DOHH2 (cell line): ENCODE results near the gene RPP25.
A peak's percentile ranks its signal among the peaks of the same experiment; 100 is the strongest.
"Not testable (repeated sequence)": the region's sequence is repeated elsewhere in the genome, so short reads cannot be mapped to it uniquely, and the experiment has no call there.

Source experiments
- H3F3A ChIP-seq: fragments of 200-600 bp; sonication (generic), shearing (Covaris generic); 2 replicates; pipeline ENCODE4 v1.6.0; 2016; ENCODE audit warnings: antibody characterized with exemption, mild to moderate bottlenecking; ENCODE audit not compliant: control insufficient read depth, insufficient read depth
- H3K27ac ChIP-seq: fragments of 200-600 bp; sonication (generic); 2 replicates; pipeline ENCODE4 v1.5.1; 2014; ENCODE audit warnings: low read depth, mild to moderate bottlenecking, low read length, moderate library complexity
- H3K27me3 ChIP-seq: fragments of 200-600 bp; sonication (generic); 2 replicates; pipeline ENCODE4 v1.6.1; 2014; ENCODE audit warnings: mild to moderate bottlenecking, low read length, mixed read lengths; ENCODE audit not compliant: control insufficient read depth
- H3K36me3 ChIP-seq: fragments of 200-600 bp; sonication (generic); 2 replicates; pipeline ENCODE4 v1.6.1; 2014; ENCODE audit warnings: mild to moderate bottlenecking, low read length, moderate library complexity, mixed read lengths; ENCODE audit not compliant: control insufficient read depth
- H3K4me1 ChIP-seq: fragments of 200-600 bp; sonication (generic); 2 replicates; pipeline ENCODE4 v1.6.1; 2014; ENCODE audit warnings: mild to moderate bottlenecking, low read length, mixed read lengths; ENCODE audit not compliant: control insufficient read depth
- H3K4me2 ChIP-seq: fragments of 200-600 bp; sonication (generic); 2 replicates; pipeline ENCODE4 v1.6.0; 2014; ENCODE audit warnings: mild to moderate bottlenecking, low read length, moderate library complexity
- H3K4me3 ChIP-seq: fragments of 200-600 bp; sonication (generic); 2 replicates; pipeline ENCODE4 v1.5.1; 2014; ENCODE audit warnings: mild to moderate bottlenecking, low read length, mixed read lengths
- H3K79me2 ChIP-seq: fragments of 200-600 bp; sonication (generic); 2 replicates; pipeline ENCODE4 v1.6.1; 2014; ENCODE audit warnings: mild to moderate bottlenecking, low read length, mixed read lengths; ENCODE audit not compliant: control insufficient read depth
- H3K9me2 ChIP-seq: fragments of 200-600 bp; sonication (generic); replicated peaks from 2 replicates; pipeline ENCODE4 v1.6.1; 2014; ENCODE audit warnings: mild to moderate bottlenecking, low read length, mixed read lengths; ENCODE audit not compliant: control insufficient read depth
- H3K9me3 ChIP-seq: fragments of 200-600 bp; sonication (generic); 2 replicates; pipeline ENCODE4 v1.6.1; 2014; ENCODE audit warnings: antibody characterized with exemption, low read length, mixed read lengths; ENCODE audit not compliant: control insufficient read depth, insufficient read depth
- H4K20me1 ChIP-seq: fragments of 200-600 bp; sonication (generic); 2 replicates; pipeline ENCODE4 v1.6.0; 2014; ENCODE audit warnings: low read depth, mild to moderate bottlenecking, antibody characterized with exemption, low read length, moderate library complexity; ENCODE audit not compliant: control insufficient read depth, insufficient read depth
- EZH2phosphoT487 ChIP-seq: fragments of 200-600 bp; sonication (generic); IDR thresholded peaks from 2 replicates; pipeline ENCODE4 v1.6.1; 2017; ENCODE audit warnings: borderline replicate concordance, mild to moderate bottlenecking, antibody characterized with exemption, low read length, moderate library complexity, mixed read lengths
- TF ChIP-seq, protein P1 (sequence below): fragments of 200-600 bp; sonication (generic); IDR thresholded peaks from one replicate; pipeline ENCODE4 v1.5.1; 2014; ENCODE audit warnings: antibody characterized with exemption, mild to moderate bottlenecking, low read depth, low read length; ENCODE audit not compliant: poor library complexity, severe bottlenecking

Gene RPP25

DNA sequence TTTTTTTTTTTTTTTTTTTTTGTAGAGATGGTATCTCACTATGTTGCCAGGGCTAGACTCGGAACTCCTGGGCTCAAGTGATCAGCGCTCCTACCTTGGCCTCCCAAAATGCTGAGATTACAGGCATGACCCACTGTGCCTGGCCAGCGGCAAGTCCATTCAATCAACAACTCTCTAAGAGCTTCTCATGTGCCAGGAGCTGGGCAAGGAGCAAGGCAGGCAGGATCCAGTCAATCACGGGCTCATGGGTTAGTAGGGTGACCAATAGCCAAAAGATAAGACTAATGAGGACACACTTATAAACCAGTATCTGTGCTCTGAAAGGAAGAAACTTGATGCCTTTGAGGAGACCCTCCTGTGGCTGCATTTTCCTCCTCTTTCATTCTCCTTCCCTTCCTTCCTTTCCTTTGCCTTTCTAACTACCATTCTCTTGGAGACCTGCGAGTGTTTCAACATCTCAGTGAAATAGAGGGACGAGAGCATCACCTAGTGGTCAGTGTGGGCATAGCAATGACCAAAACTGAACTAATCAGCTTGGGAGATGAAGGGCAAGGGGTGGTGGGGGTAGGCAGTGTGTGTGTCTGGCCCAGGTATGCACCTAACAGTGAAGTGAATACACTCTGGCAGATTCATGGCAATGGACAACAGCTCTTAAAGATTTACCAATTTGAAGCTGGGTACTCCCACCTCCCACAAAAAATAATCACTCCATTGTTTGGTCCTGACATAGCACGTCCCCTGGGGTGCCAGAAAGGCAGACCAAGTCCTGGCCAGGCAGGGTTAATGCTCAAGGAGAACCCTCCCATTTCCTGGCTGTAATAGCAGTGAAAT, 6.3 kb downstream of the RPP25 start:
- H3K4me2 ChIP-seq = no peak overlapping the region
- no peaks in the 10 kb centered on the region for H3F3A ChIP-seq
- H3K27ac ChIP-seq = no peak overlapping the region
- no peaks in the 10 kb centered on the region for H3K36me3 ChIP-seq
- no peak overlapping the region for H3K4me3 ChIP-seq
- no peaks in the 10 kb centered on the region for H3K9me3 ChIP-seq
- H3K27me3 ChIP-seq = no peaks in the 10 kb centered on the region
- TF ChIP-seq, protein P1, sequence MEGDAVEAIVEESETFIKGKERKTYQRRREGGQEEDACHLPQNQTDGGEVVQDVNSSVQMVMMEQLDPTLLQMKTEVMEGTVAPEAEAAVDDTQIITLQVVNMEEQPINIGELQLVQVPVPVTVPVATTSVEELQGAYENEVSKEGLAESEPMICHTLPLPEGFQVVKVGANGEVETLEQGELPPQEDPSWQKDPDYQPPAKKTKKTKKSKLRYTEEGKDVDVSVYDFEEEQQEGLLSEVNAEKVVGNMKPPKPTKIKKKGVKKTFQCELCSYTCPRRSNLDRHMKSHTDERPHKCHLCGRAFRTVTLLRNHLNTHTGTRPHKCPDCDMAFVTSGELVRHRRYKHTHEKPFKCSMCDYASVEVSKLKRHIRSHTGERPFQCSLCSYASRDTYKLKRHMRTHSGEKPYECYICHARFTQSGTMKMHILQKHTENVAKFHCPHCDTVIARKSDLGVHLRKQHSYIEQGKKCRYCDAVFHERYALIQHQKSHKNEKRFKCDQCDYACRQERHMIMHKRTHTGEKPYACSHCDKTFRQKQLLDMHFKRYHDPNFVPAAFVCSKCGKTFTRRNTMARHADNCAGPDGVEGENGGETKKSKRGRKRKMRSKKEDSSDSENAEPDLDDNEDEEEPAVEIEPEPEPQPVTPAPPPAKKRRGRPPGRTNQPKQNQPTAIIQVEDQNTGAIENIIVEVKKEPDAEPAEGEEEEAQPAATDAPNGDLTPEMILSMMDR = peak; percentile 99
- no peak for TF ChIP-seq EZH2phosphoT487
- H4K20me1 ChIP-seq = 0 out of 2 replicates have a peak, but pooled peaks cover 3% of the 10 kb centered on the region
- H3K4me1 ChIP-seq = peaks cover 17% of the 10 kb centered on the region
- no peaks in the 10 kb centered on the region for H3K9me2 ChIP-seq
- H3K79me2 ChIP-seq = peaks cover 14% of the 10 kb centered on the region

- peak within 1 kb of the TSS; percentile 87 for H3K4me3 ChIP-seq
- H3K27me3 ChIP-seq = no peaks in the 10 kb centered on the region
- TF ChIP-seq, protein P1 = no peak
- no peak for TF ChIP-seq EZH2phosphoT487
- peaks cover 32% of the 10 kb centered on the region for H3K4me1 ChIP-seq
- 0 out of 2 replicates have a peak, but pooled peaks cover 3% of the 10 kb centered on the region for H3F3A ChIP-seq
- H3K9me2 ChIP-seq = no peaks in the 10 kb centered on the region
- H3K4me2 ChIP-seq = peak within 1 kb of the TSS; percentile 89
- H3K79me2 ChIP-seq = peaks cover 51% of the 10 kb centered on the region
- H3K36me3 ChIP-seq = peaks cover 31% of the 10 kb centered on the region
- no peaks in the 10 kb centered on the region for H3K9me3 ChIP-seq
- H4K20me1 ChIP-seq = peaks cover 15% of the 10 kb centered on the region; the same call in 1 of the 2 replicates
- peak within 1 kb of the TSS; percentile 72 for H3K27ac ChIP-seq
Observed at GRCh38 chr15:74937590-74938371, 18.8 kb downstream of the RPP25 start, which contains the start of gene COX5A. COX5A (minus strand) TSS chr15:74938073; CDS start chr15:74938014, 59 bp downstream.

DNA sequence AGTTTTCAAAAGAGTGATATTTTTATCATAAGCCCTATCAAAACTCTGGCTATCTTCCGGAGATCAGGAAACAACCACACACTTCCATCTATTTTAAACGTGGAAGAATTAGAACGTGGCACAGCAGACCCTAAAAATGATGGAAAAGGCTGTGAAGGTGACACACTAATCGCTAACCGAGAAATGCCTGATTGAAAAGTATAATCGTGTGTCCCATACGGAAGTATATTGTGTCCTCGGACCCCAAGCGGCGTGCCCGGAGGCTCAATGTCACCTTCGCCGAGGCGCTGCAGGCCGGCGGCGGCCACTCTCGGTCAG, 19.3 kb downstream of the RPP25 start:
- H3K27ac ChIP-seq = peak overlapping the region; percentile 72
- H3K79me2 ChIP-seq = peaks cover 57% of the 10 kb centered on the region
- peak overlapping the region; percentile 87 for H3K4me3 ChIP-seq
- peaks cover 37% of the 10 kb centered on the region for H3K4me1 ChIP-seq
- peaks cover 15% of the 10 kb centered on the region; the same call in 1 of the 2 replicates for H4K20me1 ChIP-seq
- no peaks in the 10 kb centered on the region for H3K9me2 ChIP-seq
- 0 out of 2 replicates have a peak, but pooled peaks cover 3% of the 10 kb centered on the region for H3F3A ChIP-seq
- H3K36me3 ChIP-seq = peaks cover 34% of the 10 kb centered on the region
- no peaks in the 10 kb centered on the region for H3K9me3 ChIP-seq
- H3K4me2 ChIP-seq = peak overlapping the region; percentile 89
- no peak for TF ChIP-seq EZH2phosphoT487
- TF ChIP-seq, protein P1 = no peak
- H3K27me3 ChIP-seq = no peaks in the 10 kb centered on the region

GRCh38 chr15:74935193-74935592, 21.4 kb downstream of the RPP25 start:
- not testable (repeated sequence) for H3K9me2 ChIP-seq, H3K27ac ChIP-seq, H3K4me3 ChIP-seq, H3K9me3 ChIP-seq, H3F3A ChIP-seq, H3K27me3 ChIP-seq
- Histone ChIP-seq H3K36me3 (peaks cover 47% of the 10 kb centered on the region), H3K79me2 (peaks cover 76% of the 10 kb centered on the region), H3K4me1 (peaks cover 39% of the 10 kb centered on the region), H3K4me2 (peak overlapping the region; percentile 25), H4K20me1 (peaks cover 15% of the 10 kb centered on the region; the same call in 1 of the 2 replicates)
